Measurements from ENCODE around the gene AP2A2.

Gene AP2A2

GRCh38 chr11:951507-951906, 25.8 kb downstream of the AP2A2 start:
- Histone ChIP-seq H3K4me3 (ENCODE audit: control insufficient read depth in 1 of 7, extremely low read depth in 1 of 7, insufficient read depth in 4 of 7, low read depth in 2 of 7, low read length in 6 of 7) (no peak overlapping the region), H3K4me1 (ENCODE audit: control extremely low read depth in 1 of 4, control insufficient read depth in 4 of 4, insufficient read depth in 4 of 4, low read length in 3 of 4) (peaks cover 0 to 18% (median 16%) of the 10 kb centered on the region in 4 experiments), H3K9me3 (ENCODE audit: control extremely low read depth in 1 of 5, control insufficient read depth in 4 of 5, insufficient read depth in 2 of 5, low read depth in 1 of 5, low read length in 4 of 5) (peaks cover 5 to 15% (median 7%) of the 10 kb centered on the region in 5 experiments), H3K27me3 (replicated peaks in 2 of 5; ENCODE audit: control insufficient read depth in 4 of 5, insufficient read depth in 5 of 5, low read length in 4 of 5) (no peaks in the 10 kb centered on the region), H3K36me3 (ENCODE audit: control insufficient read depth in 4 of 4, insufficient read depth in 4 of 4, low read length in 3 of 4) (peaks cover 0 to 11% (median 4%) of the 10 kb centered on the region in 4 experiments), H3K27ac (ENCODE audit: insufficient read depth in 1 of 2, low read depth in 1 of 2, low read length in 2 of 2, poor library complexity in 1 of 2, severe bottlenecking in 2 of 2) (no peak overlapping the region)
- POLR2A ChIA-PET = no interaction called here
- 97% methylated on average over 8 of the region's 9 CpGs for WGBS (ENCODE audit: insufficient coverage)
- CTCF ChIA-PET = interaction anchor here (1.0 to 1.5 kb wide), 2 partner anchors 23 to 30 kb away, joined by 3 read pairs; no protein-coding TSS in a partner anchor
- no peak for DNase-seq

- DNase-seq = no peak
- POLR2A ChIA-PET = no interaction called here
- H3K36me3 ChIP-seq (ENCODE audit: control insufficient read depth in 4 of 4, insufficient read depth in 4 of 4, low read length in 3 of 4) = peaks cover 0 to 18% (median 6%) of the 10 kb centered on the region in 4 experiments
- peaks cover 0 to 18% (median 16%) of the 10 kb centered on the region in 4 experiments for H3K4me1 ChIP-seq (ENCODE audit: control extremely low read depth in 1 of 4, control insufficient read depth in 4 of 4, insufficient read depth in 4 of 4, low read length in 3 of 4)
- H3K27ac ChIP-seq (ENCODE audit: insufficient read depth in 1 of 2, low read depth in 1 of 2, low read length in 2 of 2, poor library complexity in 1 of 2, severe bottlenecking in 2 of 2) = no peak overlapping the region
- H3K4me3 ChIP-seq (ENCODE audit: control insufficient read depth in 1 of 7, extremely low read depth in 1 of 7, insufficient read depth in 4 of 7, low read depth in 2 of 7, low read length in 6 of 7) = no peak overlapping the region
- CTCF ChIA-PET = interaction anchor here (1.5 kb wide), 1 partner anchor 31 kb away, joined by 3 read pairs; no protein-coding TSS in a partner anchor
- H3K27me3 ChIP-seq (replicated peaks in 2 of 5; ENCODE audit: control insufficient read depth in 4 of 5, insufficient read depth in 5 of 5, low read length in 4 of 5) = no peaks in the 10 kb centered on the region
- H3K9me3 ChIP-seq (ENCODE audit: control extremely low read depth in 1 of 5, control insufficient read depth in 4 of 5, insufficient read depth in 2 of 5, low read depth in 1 of 5, low read length in 4 of 5) = peaks cover 5 to 15% (median 7%) of the 10 kb centered on the region in 5 experiments
- WGBS (ENCODE audit: insufficient coverage) = 97% methylated on average over 12 of the region's 18 CpGs
These were observed 27.0 kb downstream of the AP2A2 start for GRCh38 chr11:952406-953385.

- 97% methylated on average over 10 of the region's 13 CpGs for WGBS (ENCODE audit: insufficient coverage)
- no peak for DNase-seq
- ChIA-PET CTCF (no interaction called here), POLR2A (no interaction called here)
- Histone ChIP-seq H3K4me1 (ENCODE audit: control extremely low read depth in 1 of 4, control insufficient read depth in 4 of 4, insufficient read depth in 4 of 4, low read length in 3 of 4) (peaks cover 0 to 18% (median 16%) of the 10 kb centered on the region in 4 experiments), H3K36me3 (ENCODE audit: control insufficient read depth in 4 of 4, insufficient read depth in 4 of 4, low read length in 3 of 4) (peaks cover 0 to 23% (median 7%) of the 10 kb centered on the region in 4 experiments), H3K27me3 (replicated peaks in 2 of 5; ENCODE audit: control insufficient read depth in 4 of 5, insufficient read depth in 5 of 5, low read length in 4 of 5) (no peaks in the 10 kb centered on the region), H3K4me3 (ENCODE audit: control insufficient read depth in 1 of 7, extremely low read depth in 1 of 7, insufficient read depth in 4 of 7, low read depth in 2 of 7, low read length in 6 of 7) (no peak overlapping the region), H3K9me3 (ENCODE audit: control extremely low read depth in 1 of 5, control insufficient read depth in 4 of 5, insufficient read depth in 2 of 5, low read depth in 1 of 5, low read length in 4 of 5) (peaks cover 5 to 15% (median 7%) of the 10 kb centered on the region in 5 experiments), H3K27ac (ENCODE audit: insufficient read depth in 1 of 2, low read depth in 1 of 2, low read length in 2 of 2, poor library complexity in 1 of 2, severe bottlenecking in 2 of 2) (no peak overlapping the region)
These were observed 27.8 kb downstream of the AP2A2 start for GRCh38 chr11:953512-953911.

GRCh38 chr11:954392-955153, 28.9 kb downstream of the AP2A2 start:
- Histone ChIP-seq H3K4me1 (ENCODE audit: control extremely low read depth in 1 of 4, control insufficient read depth in 4 of 4, insufficient read depth in 4 of 4, low read length in 3 of 4) (peaks cover 0 to 18% (median 16%) of the 10 kb centered on the region in 4 experiments), H3K27me3 (replicated peaks in 2 of 5; ENCODE audit: control insufficient read depth in 4 of 5, insufficient read depth in 5 of 5, low read length in 4 of 5) (no peaks in the 10 kb centered on the region), H3K36me3 (ENCODE audit: control insufficient read depth in 4 of 4, insufficient read depth in 4 of 4, low read length in 3 of 4) (peaks cover 0 to 24% (median 11%) of the 10 kb centered on the region in 4 experiments), H3K27ac (ENCODE audit: insufficient read depth in 1 of 2, low read depth in 1 of 2, low read length in 2 of 2, poor library complexity in 1 of 2, severe bottlenecking in 2 of 2) (no peak overlapping the region), H3K4me3 (ENCODE audit: control insufficient read depth in 1 of 7, extremely low read depth in 1 of 7, insufficient read depth in 4 of 7, low read depth in 2 of 7, low read length in 6 of 7) (peak overlapping the region in 2 of 7 experiments; percentile 9 to 19), H3K9me3 (ENCODE audit: control extremely low read depth in 1 of 5, control insufficient read depth in 4 of 5, insufficient read depth in 2 of 5, low read depth in 1 of 5, low read length in 4 of 5) (peaks cover 0 to 8% (median 4%) of the 10 kb centered on the region in 5 experiments)
- POLR2A ChIA-PET = interaction anchor here (1.2 kb wide), 2 partner anchors 7 to 16 kb away, joined by 3 to 4 read pairs; no protein-coding TSS in a partner anchor
- WGBS (ENCODE audit: insufficient coverage) = 100% methylated on average over 3 of the region's 5 CpGs
- peak in 1 of 3 donors; percentile 64 for DNase-seq
- CTCF ChIA-PET = interaction anchor here (0.8 to 1.9 kb wide), 3 partner anchors 10 to 30 kb away, joined by 3 to 6 read pairs (median 4); no protein-coding TSS in a partner anchor

- WGBS (ENCODE audit: insufficient coverage) = 94% methylated on average over 13 of the region's 15 CpGs
These were observed 29.7 kb downstream of the AP2A2 start for GRCh38 chr11:955154-956063.

More at GRCh38 chr11:955154-956063, 29.7 kb downstream of the AP2A2 start:
- peak overlapping the region in 1 of 7 experiments; percentile 19 for H3K4me3 ChIP-seq (ENCODE audit: control insufficient read depth in 1 of 7, extremely low read depth in 1 of 7, insufficient read depth in 4 of 7, low read depth in 2 of 7, low read length in 6 of 7)
- no peak for DNase-seq
- CTCF ChIA-PET = interaction anchor here (0.6 to 1.9 kb wide), 7 partner anchors 8 to 71 kb away, joined by 3 to 6 read pairs (median 3); no protein-coding TSS in a partner anchor
- H3K36me3 ChIP-seq (ENCODE audit: control insufficient read depth in 4 of 4, insufficient read depth in 4 of 4, low read length in 3 of 4) = peaks cover 0 to 23% (median 16%) of the 10 kb centered on the region in 4 experiments
- POLR2A ChIA-PET = interaction anchor here (1.2 kb wide), 2 partner anchors 8 to 15 kb away, joined by 3 to 4 read pairs; no protein-coding TSS in a partner anchor
- H3K27me3 ChIP-seq (replicated peaks in 2 of 5; ENCODE audit: control insufficient read depth in 4 of 5, insufficient read depth in 5 of 5, low read length in 4 of 5) = no peaks in the 10 kb centered on the region
- H3K4me1 ChIP-seq (ENCODE audit: control extremely low read depth in 1 of 4, control insufficient read depth in 4 of 4, insufficient read depth in 4 of 4, low read length in 3 of 4) = peaks cover 0 to 18% (median 16%) of the 10 kb centered on the region in 4 experiments
- no peaks in the 10 kb centered on the region for H3K9me3 ChIP-seq (ENCODE audit: control extremely low read depth in 1 of 5, control insufficient read depth in 4 of 5, insufficient read depth in 2 of 5, low read depth in 1 of 5, low read length in 4 of 5)
- no peak overlapping the region for H3K27ac ChIP-seq (ENCODE audit: insufficient read depth in 1 of 2, low read depth in 1 of 2, low read length in 2 of 2, poor library complexity in 1 of 2, severe bottlenecking in 2 of 2)

Measured in common myeloid progenitor, CD34-positive (primary cell).